HEK293T (cell line): ENCODE results near the gene RCAN2.

Experiments
- CTCF ChIA-PET: fragments of 350-600 bp; formaldehyde crosslinking; extraction: SDS; loops from one replicate; lab custom pipeline; 2021; ENCODE audit warnings: antibody characterized with exemption, inconsistent platforms; lab: Yijun Ruan, JAX
- POLR2A ChIA-PET: fragments of 350-600 bp; formaldehyde crosslinking; extraction: SDS; loops from one replicate; lab custom pipeline; 2020; ENCODE audit warnings: antibody characterized with exemption, inconsistent platforms; lab: Yijun Ruan, JAX
- DNase-seq: peaks from one replicate; pipeline ENCODE4 v3.0.0; 2012; ENCODE audit warnings: mixed read lengths; ENCODE audit errors: extremely low spot score
- FOXK2 ChIP-seq: fragments of 450-650 bp; IDR thresholded peaks from 2 replicates; pipeline ENCODE4 v1.6.1; 2016; ENCODE audit warnings: mild to moderate bottlenecking
- HDGF ChIP-seq: fragments of 450-650 bp; IDR thresholded peaks from 2 replicates; pipeline ENCODE4 v1.6.1; 2017; ENCODE audit warnings: antibody characterized with exemption, borderline replicate concordance
- L3MBTL2 ChIP-seq: fragments of 450-650 bp; conservative IDR thresholded peaks from 2 replicates; pipeline ENCODE4 v1.6.1; 2016; ENCODE audit warnings: mild to moderate bottlenecking
- ZNF384 ChIP-seq: fragments of 450-650 bp; IDR thresholded peaks from 2 replicates; pipeline ENCODE4 v1.6.1; 2016

RCAN2 gene

DNA sequence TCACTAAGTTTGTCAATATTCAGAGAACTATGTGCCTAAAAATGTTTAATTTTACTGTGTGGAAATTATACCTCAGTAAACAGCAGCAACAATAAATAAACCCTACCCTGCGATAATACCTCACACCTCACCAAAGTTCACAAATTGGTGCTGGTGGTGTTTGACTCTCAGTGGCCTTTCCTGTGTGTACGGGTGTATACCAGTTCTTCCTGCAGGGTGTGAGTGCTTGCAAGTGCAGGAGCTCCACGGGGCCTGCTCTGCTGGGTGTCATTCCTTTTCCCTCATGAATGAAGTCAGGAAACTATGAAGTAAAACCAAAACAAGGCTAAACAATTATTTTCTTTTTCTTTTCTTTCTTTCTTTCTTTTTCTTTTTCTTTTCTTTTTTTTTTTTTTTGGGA lies 316.3 kb downstream of the RCAN2 start:
- no peak for DNase-seq
- CTCF ChIA-PET, result no interaction called here
- POLR2A ChIA-PET, result no interaction called here
- TF ChIP-seq L3MBTL2 (no peak), ZNF384 (no peak)

GRCh38 chr6:46172176-46172575 lies 319.1 kb downstream of the RCAN2 start:
- ChIA-PET CTCF (interaction anchor here (0.7 kb wide), 1 partner anchor 15 kb away, joined by 3 read pairs; no protein-coding TSS in a partner anchor), POLR2A (interaction anchor here (2.3 kb wide), 1 partner anchor 43 kb away, joined by 10 read pairs; the partner anchor contains the start of gene ENPP4)
- no peak for TF ChIP-seq FOXK2
- no peak for TF ChIP-seq HDGF
- DNase-seq, result no peak
